CD4-positive, alpha-beta T cell treated with Interleukin-17A for 4 hours (primary cell): ENCODE results near the gene ARL4D.
"Not testable (repeated sequence)": the region's sequence is repeated elsewhere in the genome, so short reads cannot be mapped to it uniquely, and the experiment has no call there.

Experiments
- DNase-seq: peaks from one replicate; pipeline ENCODE4 v3.0.0-alpha.2; 2020; ENCODE audit warnings: mixed read lengths

Gene ARL4D

GRCh38 chr17:43398724-43399595, at the start of gene ARL4D:
TSS of gene ARL4D (plus strand) at chr17:43398993. CDS start at chr17:43399733, 740 bp downstream.
- peak; percentile 92 for DNase-seq

GRCh38 chr17:43349142-43349541, 49.7 kb upstream of the ARL4D start:
- no peak for DNase-seq

- no peak for DNase-seq
Measured at GRCh38 chr17:43350888-43351361, 47.9 kb upstream of the ARL4D start.

- no peak for DNase-seq
Measured at GRCh38 chr17:43351691-43352090, 47.1 kb upstream of the ARL4D start.

GRCh38 chr17:43352579-43353331, 46.0 kb upstream of the ARL4D start:
- no peak for DNase-seq

- DNase-seq: no peak
Measured at GRCh38 chr17:43353393-43353792, 45.4 kb upstream of the ARL4D start.

- DNase-seq: no peak
Measured at GRCh38 chr17:43354371-43354770, 44.4 kb upstream of the ARL4D start.

GRCh38 chr17:43356450-43356849, 42.3 kb upstream of the ARL4D start:
- DNase-seq: no peak

GRCh38 chr17:43356999-43357398, 41.8 kb upstream of the ARL4D start:
- no peak for DNase-seq

- DNase-seq: no peak
Measured at GRCh38 chr17:43359469-43360110, 39.2 kb upstream of the ARL4D start.

- peak; percentile 56 for DNase-seq
Measured at GRCh38 chr17:43360376-43360738, 38.4 kb upstream of the ARL4D start.

GRCh38 chr17:43360739-43361505, 37.9 kb upstream of the ARL4D start:
- DNase-seq: peak; percentile 80

- DNase-seq: no peak
Measured at GRCh38 chr17:43363181-43363925, 35.4 kb upstream of the ARL4D start.

GRCh38 chr17:43363926-43364285, 34.9 kb upstream of the ARL4D start:
- no peak for DNase-seq

GRCh38 chr17:43365356-43365755, 33.4 kb upstream of the ARL4D start:
- no peak for DNase-seq

- not testable (repeated sequence) for DNase-seq
Measured at GRCh38 chr17:43365921-43366320, 32.9 kb upstream of the ARL4D start.

- peak; percentile 21 for DNase-seq
Measured at GRCh38 chr17:43366891-43367736, 31.7 kb upstream of the ARL4D start.

- DNase-seq: no peak
Measured at GRCh38 chr17:43367737-43368242, 31.0 kb upstream of the ARL4D start.

GRCh38 chr17:43368740-43369506, 29.9 kb upstream of the ARL4D start:
- DNase-seq: peak; percentile 78

- DNase-seq: no peak
Measured at GRCh38 chr17:43369986-43370385, 28.8 kb upstream of the ARL4D start.
